B cell (primary cell): Measurements from ENCODE around the gene EML2. TPM values are rescaled to one million over a fixed set of nuclear protein-coding genes. Genes with fewer than 3 reads are reported as not detected.

Experiments
- ATAC-seq: fragments of 200-7000 bp; cut with Tn5 transposase; one replicate; pipeline ENCODE4 v1.10.0; 2021; ENCODE audit warnings: low read depth, mild to moderate bottlenecking, moderate number of reproducible peaks, moderate library complexity
- CTCF ChIA-PET: fragments of 350-600 bp; sonication (Branson Sonifier 250); formaldehyde crosslinking; loops from one replicate; lab custom pipeline; 2021; ENCODE audit warnings: antibody characterized with exemption, inconsistent platforms; lab: Charles Lee
- POLR2A ChIA-PET: fragments of 350-600 bp; sonication (Branson Sonifier 250); formaldehyde crosslinking; loops from one replicate; lab custom pipeline; 2021; ENCODE audit warnings: antibody characterized with exemption; lab: Charles Lee
- DNase-seq: peaks from one replicate; pipeline ENCODE4 v3.0.0; 2013
- H2AFZ ChIP-seq: 2 replicates; pipeline ENCODE4 v1.6.1; 2012; ENCODE audit warnings: mild to moderate bottlenecking, low read depth, low read length; ENCODE audit not compliant: insufficient read depth, poor library complexity, severe bottlenecking
- H3K27ac ChIP-seq, 2 donors: 1 replicate in 1 of 2; 2 replicates in 1 of 2; pipeline ENCODE4 v1.5.1; 2012 to 2013; ENCODE audit warnings: low read length in 2 of 2, mild to moderate bottlenecking in 2 of 2, moderate library complexity in 1 of 2
- H3K27me3 ChIP-seq, 4 experiments: fragments of 200-600 bp in 1 of 4; sonication (generic) in 1 of 4; replicated peaks in 1 of 4; 1 replicate in 2 of 4; 2 replicates in 2 of 4; pipeline versions ENCODE4 v1.6.1 to v1.7.0; 2013 to 2016; ENCODE audit warnings: low read length in 3 of 4, mild to moderate bottlenecking in 2 of 4, mixed read lengths in 1 of 4, moderate library complexity in 1 of 4; ENCODE audit not compliant: insufficient read depth in 4 of 4, control insufficient read depth in 3 of 4; ENCODE audit errors: control extremely low read depth in 1 of 4
- H3K36me3 ChIP-seq, 2 experiments: replicated peaks in 1 of 2; 1 replicate in 1 of 2; 2 replicates in 1 of 2; pipeline versions ENCODE4 v1.6.1 to v1.7.1; 2013; ENCODE audit warnings: low read length in 1 of 2; ENCODE audit not compliant: insufficient read depth in 2 of 2, control insufficient read depth in 1 of 2; ENCODE audit errors: control extremely low read depth in 1 of 2, extremely low read depth in 1 of 2
- H3K4me1 ChIP-seq, 2 donors: fragments of 200-600 bp in 1 of 2; sonication (generic) in 1 of 2; 1 replicate in 1 of 2; 2 replicates in 1 of 2; pipeline versions ENCODE4 v1.5.1 to v1.6.1; 2013 to 2017; ENCODE audit warnings: low read length in 2 of 2; ENCODE audit not compliant: control insufficient read depth in 2 of 2, insufficient read depth in 2 of 2
- H3K4me2 ChIP-seq: replicated peaks from 2 replicates; pipeline ENCODE3; 2012; ENCODE audit warnings: mild to moderate bottlenecking, low read depth, low read length; ENCODE audit not compliant: poor library complexity, severe bottlenecking
- H3K4me3 ChIP-seq, 5 experiments: fragments of 200-600 bp in 1 of 5; sonication (generic) in 1 of 5; 1 replicate in 3 of 5; 2 replicates in 2 of 5; pipeline versions ENCODE4 v1.5.1 to v1.7.0; 2011 to 2016; ENCODE audit warnings: low read length in 4 of 5, mild to moderate bottlenecking in 4 of 5, low read depth in 2 of 5, control low read depth in 1 of 5, moderate library complexity in 1 of 5; ENCODE audit not compliant: insufficient read depth in 1 of 5; ENCODE audit errors: control extremely low read depth in 1 of 5, extremely low read depth in 1 of 5
- H3K79me2 ChIP-seq: fragments of 200-600 bp; sonication (generic); one replicate; pipeline ENCODE4 v1.6.0; 2016; ENCODE audit warnings: low read length; ENCODE audit not compliant: control insufficient read depth, insufficient read depth
- H3K9ac ChIP-seq: fragments of 200-600 bp; sonication (generic); 2 replicates; pipeline ENCODE4 v1.6.1; 2017; ENCODE audit warnings: mild to moderate bottlenecking, low read length, moderate library complexity
- H3K9me3 ChIP-seq, 3 donors: one replicate each; pipeline versions ENCODE4 v1.6.1 to v1.7.1; 2013; ENCODE audit warnings: low read length in 2 of 3; ENCODE audit not compliant: control insufficient read depth in 2 of 3, insufficient read depth in 1 of 3; ENCODE audit errors: control extremely low read depth in 1 of 3
- H4K20me1 ChIP-seq: 2 replicates; pipeline ENCODE4 v1.6.0; 2012; ENCODE audit warnings: mild to moderate bottlenecking, low read length; ENCODE audit not compliant: insufficient read depth, control insufficient read depth, poor library complexity, severe bottlenecking
- H3K27ac Mint-ChIP-seq: one replicate; pipeline ENCODE4 v1.8.0; 2021; ENCODE audit warnings: mixed read lengths
- H3K27me3 Mint-ChIP-seq: one replicate; pipeline ENCODE4 v1.8.0; 2021; ENCODE audit warnings: mixed read lengths
- H3K4me1 Mint-ChIP-seq: one replicate; pipeline ENCODE4 v1.8.0; 2021; ENCODE audit warnings: mixed read lengths
- H3K4me3 Mint-ChIP-seq: one replicate; pipeline ENCODE4 v1.8.0; 2021; ENCODE audit warnings: mixed read lengths
- H3K9me3 Mint-ChIP-seq: one replicate; pipeline ENCODE4 v1.8.0; 2022; ENCODE audit warnings: mixed read lengths; ENCODE audit not compliant: insufficient read depth
- CTCF ChIP-seq: fragments of 200-600 bp; IDR thresholded peaks from one replicate; pipeline ENCODE4 v1.8.0; 2022; ENCODE audit warnings: antibody characterized with exemption, mild to moderate bottlenecking
- EZH2 ChIP-seq: IDR thresholded peaks from 2 replicates; pipeline ENCODE4 v1.6.1; 2012; ENCODE audit warnings: borderline replicate concordance, low read depth, mild to moderate bottlenecking, moderate library complexity, low read length; ENCODE audit not compliant: insufficient read depth, poor library complexity, severe bottlenecking
- WGBS: methylation state at CpG from one replicate; pipeline ENCODE4 v1.1.5; 2013; ENCODE audit warnings: missing lambda C conversion rate; ENCODE audit not compliant: insufficient coverage; 5-methylcytosine and 5-hydroxymethylcytosine counted together
- intact Hi-C: fragments of 100-400 bp; cut with micrococcal nuclease; formaldehyde crosslinking; loops from one replicate; pipeline ENCODE4 v1.10.0; 2022
- polyA plus RNA-seq: library from polyadenylated mRNA; depleted of rRNA; stranded (reverse); fragments of >200 nt; gene quantifications from 2 replicates; pipeline ENCODE4 v1.2.3, GENCODE V29; 2012
- total RNA-seq, 2 donors: library from RNA; stranded (reverse); fragments of 120-200 nt in 1 of 2; gene quantifications; 1 replicate in 1 of 2; 2 replicates in 1 of 2; pipeline versions ENCODE4 v1.2.3 to v1.2.4, GENCODE V29; 2013 to 2022

EML2 gene
- total and polyA plus RNA-seq, 2 donors (not counting 1 experiment from before 2014, with no cell fraction given), result 75.0 to 88.5 TPM

GRCh38 chr19:45597425-45598111 is 41.6 kb downstream of the EML2 start:
- Mint-ChIP-seq H3K4me1 (peaks cover 38% of the 10 kb centered on the region), H3K27me3 (peaks cover 68% of the 10 kb centered on the region), H3K27ac (no peak overlapping the region), H3K9me3 (no peaks in the 10 kb centered on the region), H3K4me3 (peak overlapping the region; percentile 68)
- DNase-seq, result no peak
- Histone ChIP-seq H3K27ac (no peak overlapping the region), H3K9ac (no peak overlapping the region), H4K20me1 (no peaks in the 10 kb centered on the region), H3K9me3 (peaks cover 0 to 14% (median 0%) of the 10 kb centered on the region in 3 donors), H3K79me2 (no peaks in the 10 kb centered on the region), H3K4me1 (peaks cover 29 to 50% of the 10 kb centered on the region in 2 donors), H3K4me3 (no peak overlapping the region), H3K4me2 (peak overlapping the region; percentile 56), H3K27me3 (peaks cover 0 to 71% (median 47%) of the 10 kb centered on the region in 4 experiments), H2AFZ (peak overlapping the region; percentile 36), H3K36me3 (no peaks in the 10 kb centered on the region)
- ChIA-PET POLR2A (interaction anchor here (0.5 kb wide), 1 partner anchor 107 kb away, joined by 4 read pairs; no protein-coding TSS in a partner anchor), CTCF (interaction anchor here (0.9 to 1.6 kb wide), 4 partner anchors 15 to 119 kb away, joined by 3 to 5 read pairs (median 3); no protein-coding TSS in a partner anchor)
- ATAC-seq, result no peak
- TF ChIP-seq CTCF (no peak), EZH2 (no peak)
- intact Hi-C loops, result no loop called here
- no CpG with 5 or more reads among the region's 5 CpGs for WGBS

- Histone ChIP-seq H3K4me1 (peaks cover 24 to 34% of the 10 kb centered on the region in 2 donors), H3K79me2 (no peaks in the 10 kb centered on the region), H3K9me3 (peaks cover 0 to 15% (median 0%) of the 10 kb centered on the region in 3 donors), H3K4me3 (no peak overlapping the region), H3K9ac (no peak overlapping the region), H4K20me1 (no peaks in the 10 kb centered on the region), H3K4me2 (no peak overlapping the region), H2AFZ (no peak overlapping the region), H3K36me3 (no peaks in the 10 kb centered on the region), H3K27me3 (peaks cover 0 to 68% (median 34%) of the 10 kb centered on the region in 4 experiments), H3K27ac (no peak overlapping the region)
- no peak for DNase-seq
- no peaks in the 10 kb centered on the region for H3K9me3 Mint-ChIP-seq
- H3K4me1 Mint-ChIP-seq, result peaks cover 30% of the 10 kb centered on the region
- no peak overlapping the region for H3K4me3 Mint-ChIP-seq
- 88% methylated on average over 6 of the region's 6 CpGs for WGBS
- peaks cover 70% of the 10 kb centered on the region for H3K27me3 Mint-ChIP-seq
- ChIA-PET CTCF (no interaction called here), POLR2A (interaction anchor here (0.7 kb wide), 1 partner anchor 36 kb away, joined by 4 read pairs; no protein-coding TSS in a partner anchor)
- H3K27ac Mint-ChIP-seq, result no peak overlapping the region
- no peak for ATAC-seq
- TF ChIP-seq CTCF, result no peak
- no peak for TF ChIP-seq EZH2
- intact Hi-C loops, result no loop called here
Observed at GRCh38 chr19:45595814-45596213, 43.4 kb downstream of the EML2 start.
